Spleen (tissue), 11 donors: ENCODE data around the gene GPRC5C. TPM values are rescaled to one million over a fixed set of nuclear protein-coding genes. Genes with fewer than 3 reads are reported as not detected.

Source experiments
- DNase-seq: peaks from one replicate; pipeline ENCODE4 v3.0.0-alpha.2; 2020
- H3K27ac ChIP-seq, 8 donors: fragments of 200-600 bp; sonication (generic) in 7 of 8; 1 replicate in 4 of 8; 2 replicates in 4 of 8; pipeline versions ENCODE4 v1.5.0 to v1.8.0; 2016 to 2021; ENCODE audit warnings: inconsistent platforms in 4 of 8, mild to moderate bottlenecking in 4 of 8, moderate library complexity in 1 of 8
- H3K27me3 ChIP-seq, 7 donors: fragments of 200-600 bp; sonication (generic) in 6 of 7; replicated peaks in 1 of 7; 1 replicate in 4 of 7; 2 replicates in 3 of 7; pipeline versions ENCODE4 v1.5.0 to v1.8.0; 2016 to 2021; ENCODE audit warnings: inconsistent platforms in 3 of 7, mild to moderate bottlenecking in 1 of 7
- H3K36me3 ChIP-seq, 6 donors: fragments of 200-600 bp; sonication (generic) in 5 of 6; 1 replicate in 4 of 6; 2 replicates in 2 of 6; pipeline versions ENCODE4 v1.5.0 to v1.8.0; 2016 to 2021; ENCODE audit warnings: inconsistent platforms in 2 of 6
- H3K4me1 ChIP-seq, 6 donors: fragments of 200-600 bp; sonication (generic) in 5 of 6; 1 replicate in 3 of 6; 2 replicates in 3 of 6; pipeline versions ENCODE4 v1.5.0 to v1.8.0; 2016 to 2021; ENCODE audit warnings: inconsistent platforms in 3 of 6
- H3K4me3 ChIP-seq, 8 donors: fragments of 200-600 bp; sonication (generic) in 7 of 8; 1 replicate in 4 of 8; 2 replicates in 4 of 8; pipeline versions ENCODE4 v1.5.0 to v1.8.0; 2016 to 2021; ENCODE audit warnings: inconsistent platforms in 4 of 8, mild to moderate bottlenecking in 4 of 8, moderate library complexity in 2 of 8
- H3K9me3 ChIP-seq, 8 donors: fragments of 200-600 bp; sonication (generic) in 7 of 8; 1 replicate in 4 of 8; 2 replicates in 4 of 8; pipeline versions ENCODE4 v1.5.0 to v1.8.0; 2016 to 2021; ENCODE audit warnings: inconsistent platforms in 4 of 8
- CTCF ChIP-seq, 11 experiments: fragments of 200-600 bp in 7 of 11; fragments of 450-650 bp in 4 of 11; sonication (generic) in 4 of 11; IDR thresholded peaks in 8 of 11; conservative IDR thresholded peaks in 3 of 11; 1 replicate in 7 of 11; 2 replicates in 4 of 11; pipeline versions ENCODE4 v1.4.0 to v1.8.0; 2016 to 2021; ENCODE audit warnings: antibody characterized with exemption in 11 of 11, inconsistent platforms in 4 of 11, mild to moderate bottlenecking in 1 of 11
- POLR2A ChIP-seq, 3 donors: fragments of 450-650 bp; IDR thresholded peaks; one replicate each; pipeline ENCODE4 v1.5.1; 2017; ENCODE audit warnings: antibody characterized with exemption in 3 of 3, mild to moderate bottlenecking in 1 of 3
- POLR2AphosphoS5 ChIP-seq, 3 donors: sonication (generic); formaldehyde crosslinking; IDR thresholded peaks; one replicate each; pipeline ENCODE4 v1.5.1; 2017; ENCODE audit warnings: antibody characterized with exemption in 3 of 3
- WGBS, 5 donors: extraction: QIAGEN DNeasy Blood & Tissue Kit in 3 of 5; methylation state at CpG; one replicate each; pipeline versions ENCODE4 v1.1.5 to v1.1.7; 2013 to 2018; 5-methylcytosine and 5-hydroxymethylcytosine counted together
- intact Hi-C: fragments of 100-400 bp; cut with DNase I; formaldehyde crosslinking; loops from one replicate; pipeline ENCODE4 v1.15.0; 2023; ENCODE audit warnings: low total_unique reads
- polyA plus RNA-seq, 3 donors: library from polyadenylated mRNA; stranded (reverse); fragments of 200-250 nt; gene quantifications; one replicate each; pipeline ENCODE4 v1.2.1, GENCODE V29; 2013
- total RNA-seq, 7 donors: library from RNA; depleted of rRNA in 3 of 7; stranded (reverse); fragments of >200 nt in 3 of 7; fragmentation: NEBNext Ultra II Directional in 4 of 7; extraction: Animal tissue kit (Norgen Biotek cat#: 25700) in 4 of 7; gene quantifications; one replicate each; pipeline versions ENCODE4 v1.1.0 to v1.2.1, GENCODE V29; 2016 to 2021
- donor health status: healthy with polysubstance abuse.
- donor health status: DM: no; HTN: no; CAD: no; lungs with moderate emphysema.
- donor health status: DM: no; HTN: no; CAD: no.
- donor health status: Bipolar disorder and iron deficiency.
- donor health status: healthy.
- donor health status: DM: no; HTN: no; CAD: no.
- donor health status: DM: yes; HTN: yes; CAD: no.

GPRC5C gene
- total and polyA plus RNA-seq, 10 donors, result 11.0 to 70.0 (median 28.6) TPM

GRCh38 chr17:74461611-74462010, 29.7 kb downstream of the GPRC5C start:
- TF ChIP-seq POLR2AphosphoS5 (IDR thresholded peaks at IDR 0.05) (no peak), CTCF (IDR thresholded peaks at IDR 0.05 in 8 of 11, conservative IDR thresholded peaks at IDR 0.05 in 3 of 11) (no peak), POLR2A (IDR thresholded peaks at IDR 0.05) (no peak)
- H3K4me3 ChIP-seq, result no peak overlapping the region
- no peak for DNase-seq
- intact Hi-C loops, result no loop called here
- no peaks in the 10 kb centered on the region for H3K9me3 ChIP-seq
- peak overlapping the region in 7 of 8 donors; percentile 83 to 95 (median 91) for H3K27ac ChIP-seq
- no peaks in the 10 kb centered on the region for H3K36me3 ChIP-seq
- WGBS, 5 donors, result 66 to 82% (median 74%) methylated on average over 10 of the region's 10 CpGs
- peaks cover 14 to 90% (median 60%) of the 10 kb centered on the region in 6 donors for H3K4me1 ChIP-seq
- peaks cover 0 to 2% (median 0%) of the 10 kb centered on the region in 7 donors for H3K27me3 ChIP-seq

GRCh38 chr17:74464730-74465377, 33.0 kb downstream of the GPRC5C start:
- H3K27me3 ChIP-seq, result peaks cover 0 to 14% (median 0%) of the 10 kb centered on the region in 7 donors
- peak overlapping the region in 7 of 8 donors; percentile 83 to 95 (median 91) for H3K27ac ChIP-seq
- peak overlapping the region in 1 of 8 donors; percentile 88 for H3K4me3 ChIP-seq
- no peak for DNase-seq
- TF ChIP-seq POLR2AphosphoS5 (IDR thresholded peaks at IDR 0.05) (no peak), CTCF (IDR thresholded peaks at IDR 0.05 in 8 of 11, conservative IDR thresholded peaks at IDR 0.05 in 3 of 11) (no peak), POLR2A (IDR thresholded peaks at IDR 0.05) (no peak)
- no peaks in the 10 kb centered on the region for H3K9me3 ChIP-seq
- H3K36me3 ChIP-seq, result peaks cover 0 to 8% (median 0%) of the 10 kb centered on the region in 6 donors
- peaks cover 14 to 99% (median 71%) of the 10 kb centered on the region in 6 donors for H3K4me1 ChIP-seq
- intact Hi-C loops, result no loop called here
- WGBS, 5 donors, result 72 to 83% (median 80%) methylated on average over 7 of the region's 7 CpGs

- H3K27me3 ChIP-seq, result peaks cover 0 to 14% (median 0%) of the 10 kb centered on the region in 7 donors
- H3K9me3 ChIP-seq, result no peaks in the 10 kb centered on the region
- peak overlapping the region in 7 of 8 donors; percentile 40 to 88 (median 58) for H3K4me3 ChIP-seq
- H3K27ac ChIP-seq, result peak overlapping the region; percentile 68 to 95 (median 88)
- intact Hi-C loops, result no loop called here
- TF ChIP-seq CTCF (IDR thresholded peaks at IDR 0.05 in 8 of 11, conservative IDR thresholded peaks at IDR 0.05 in 3 of 11) (peak in 1 of 11 experiments; percentile 11), POLR2AphosphoS5 (IDR thresholded peaks at IDR 0.05) (no peak), POLR2A (IDR thresholded peaks at IDR 0.05) (no peak)
- DNase-seq, result no peak
- H3K4me1 ChIP-seq, result peaks cover 14 to 99% (median 75%) of the 10 kb centered on the region in 6 donors
- 78 to 85% (median 82%) methylated on average over 6 to 8 of the region's 8 CpGs for WGBS, 5 donors
- H3K36me3 ChIP-seq, result peaks cover 0 to 15% (median 0%) of the 10 kb centered on the region in 6 donors
Measured at GRCh38 chr17:74465378-74466110, 33.7 kb downstream of the GPRC5C start.
